ENCODE data around the gene SH3RF1. TPM values are rescaled to one million over a fixed set of nuclear protein-coding genes. Genes with fewer than 3 reads are reported as not detected.

SH3RF1 gene
- total and polyA plus RNA-seq, 2 of the 13 experiments (the other 11 are each of a cell fraction or from before 2014, with no cell fraction given) = 3.1 to 3.2 TPM

DNA sequence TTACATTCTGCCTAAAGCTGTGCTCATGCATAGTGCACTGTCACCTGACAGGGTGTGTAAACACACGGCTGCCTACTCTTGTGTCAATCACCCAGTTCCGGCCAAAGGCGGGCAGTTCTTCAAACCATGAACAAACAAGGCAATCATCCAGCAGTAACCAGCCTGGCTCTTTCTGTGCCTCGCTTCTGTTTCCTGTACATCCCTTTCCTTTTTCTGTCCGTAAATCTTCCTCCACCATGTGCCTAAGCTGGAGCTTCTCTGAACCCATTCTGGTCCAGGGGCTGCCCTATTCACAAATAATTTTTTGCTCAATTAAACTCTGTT, 199.9 kb downstream of the SH3RF1 start (continued):
- TF ChIP-seq ZFP1 (CRISPR knock-in tag; IDR thresholded peaks at IDR 0.05) (0 out of 2 replicates have a peak, but pooled peaks have one; percentile 48), ZNF3 (CRISPR knock-in tag; IDR thresholded peaks at IDR 0.05) (no peak), ZMYM2 (CRISPR knock-in tag; IDR thresholded peaks at IDR 0.05) (peak; percentile 79), PHF21A (CRISPR knock-in tag; IDR thresholded peaks at IDR 0.05) (0 out of 2 replicates have a peak, but pooled peaks have one; percentile 30), ZMYM3 (CRISPR knock-in tag; IDR thresholded peaks at IDR 0.05) (no peak; the same call in 1 of the 2 replicates), TEAD2 (CRISPR knock-in tag; IDR thresholded peaks at IDR 0.05) (no peak), CEBPG (CRISPR knock-in tag; IDR thresholded peaks at IDR 0.05) (peak; percentile 64), PRMT3 (CRISPR knock-in tag; IDR thresholded peaks at IDR 0.05; ENCODE audit: borderline replicate concordance, low read depth) (no peak), KAT8 (CRISPR knock-in tag; IDR thresholded peaks at IDR 0.05) (peak; percentile 73; the same call in 1 of the 2 replicates), U2AF2 (IDR thresholded peaks at IDR 0.05; ENCODE audit: low read depth, low read length) (0 out of 2 replicates have a peak, but pooled peaks have one; percentile 61), MTA1 (CRISPR knock-in tag; IDR thresholded peaks at IDR 0.05; ENCODE audit: borderline replicate concordance) (peak; percentile 25; the same call in 1 of the 2 replicates), TEAD3 (CRISPR knock-in tag; optimal IDR thresholded peaks at IDR 0.05; ENCODE audit: borderline replicate concordance) (peak; percentile 87), FOXK2 (IDR thresholded peaks at IDR 0.05) (peak; percentile 41; the same call in 1 of the 2 replicates), ZSCAN29 (CRISPR knock-in tag; conservative IDR thresholded peaks at IDR 0.05) (no peak), ZNF550 (CRISPR knock-in tag; IDR thresholded peaks at IDR 0.05; ENCODE audit: borderline replicate concordance) (no peak), ZNF33B (CRISPR knock-in tag; IDR thresholded peaks at IDR 0.05) (no peak), TCF12 (IDR thresholded peaks at IDR 0.05) (no peak), TCF12 (CRISPR knock-in tag; IDR thresholded peaks at IDR 0.05) (no peak), ZNF746 (CRISPR knock-in tag; IDR thresholded peaks at IDR 0.05) (no peak), SIX1 (CRISPR knock-in tag; IDR thresholded peaks at IDR 0.05; ENCODE audit: borderline replicate concordance) (peak; percentile 36; the same call in 1 of the 2 replicates), AGO2 (optimal IDR thresholded peaks at IDR 0.05; ENCODE audit: low read depth, low read length) (no peak), ADNP (CRISPR knock-in tag; IDR thresholded peaks at IDR 0.05) (no peak), ZNF274 (CRISPR knock-in tag; IDR thresholded peaks at IDR 0.05) (no peak), PHB2 (IDR thresholded peaks at IDR 0.05; ENCODE audit: partially characterized antibody) (no peak), ZNF879 (CRISPR knock-in tag; IDR thresholded peaks at IDR 0.05) (no peak), SP5 (CRISPR knock-in tag; IDR thresholded peaks at IDR 0.05; ENCODE audit: borderline replicate concordance, low read depth) (peak; percentile 79), PLRG1 (conservative IDR thresholded peaks at IDR 0.05) (no peak), FOXO1 (CRISPR knock-in tag; IDR thresholded peaks at IDR 0.05) (peak; percentile 78)
- TF ChIP-seq, protein P1, sequence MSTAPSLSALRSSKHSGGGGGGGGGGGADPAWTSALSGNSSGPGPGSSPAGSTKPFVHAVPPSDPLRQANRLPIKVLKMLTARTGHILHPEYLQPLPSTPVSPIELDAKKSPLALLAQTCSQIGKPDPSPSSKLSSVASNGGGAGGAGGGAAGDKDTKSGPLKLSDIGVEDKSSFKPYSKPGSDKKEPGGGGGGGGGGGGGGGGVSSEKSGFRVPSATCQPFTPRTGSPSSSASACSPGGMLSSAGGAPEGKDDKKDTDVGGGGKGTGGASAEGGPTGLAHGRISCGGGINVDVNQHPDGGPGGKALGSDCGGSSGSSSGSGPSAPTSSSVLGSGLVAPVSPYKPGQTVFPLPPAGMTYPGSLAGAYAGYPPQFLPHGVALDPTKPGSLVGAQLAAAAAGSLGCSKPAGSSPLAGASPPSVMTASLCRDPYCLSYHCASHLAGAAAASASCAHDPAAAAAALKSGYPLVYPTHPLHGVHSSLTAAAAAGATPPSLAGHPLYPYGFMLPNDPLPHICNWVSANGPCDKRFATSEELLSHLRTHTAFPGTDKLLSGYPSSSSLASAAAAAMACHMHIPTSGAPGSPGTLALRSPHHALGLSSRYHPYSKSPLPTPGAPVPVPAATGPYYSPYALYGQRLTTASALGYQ (CRISPR knock-in tag; IDR thresholded peaks at IDR 0.05) = peak; percentile 69; the same call in 1 of the 2 replicates
- TF ChIP-seq, protein P2, sequence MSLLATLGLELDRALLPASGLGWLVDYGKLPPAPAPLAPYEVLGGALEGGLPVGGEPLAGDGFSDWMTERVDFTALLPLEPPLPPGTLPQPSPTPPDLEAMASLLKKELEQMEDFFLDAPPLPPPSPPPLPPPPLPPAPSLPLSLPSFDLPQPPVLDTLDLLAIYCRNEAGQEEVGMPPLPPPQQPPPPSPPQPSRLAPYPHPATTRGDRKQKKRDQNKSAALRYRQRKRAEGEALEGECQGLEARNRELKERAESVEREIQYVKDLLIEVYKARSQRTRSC (CRISPR knock-in tag; IDR thresholded peaks at IDR 0.05; ENCODE audit: low read depth) = no peak
- TF ChIP-seq, protein P3, sequence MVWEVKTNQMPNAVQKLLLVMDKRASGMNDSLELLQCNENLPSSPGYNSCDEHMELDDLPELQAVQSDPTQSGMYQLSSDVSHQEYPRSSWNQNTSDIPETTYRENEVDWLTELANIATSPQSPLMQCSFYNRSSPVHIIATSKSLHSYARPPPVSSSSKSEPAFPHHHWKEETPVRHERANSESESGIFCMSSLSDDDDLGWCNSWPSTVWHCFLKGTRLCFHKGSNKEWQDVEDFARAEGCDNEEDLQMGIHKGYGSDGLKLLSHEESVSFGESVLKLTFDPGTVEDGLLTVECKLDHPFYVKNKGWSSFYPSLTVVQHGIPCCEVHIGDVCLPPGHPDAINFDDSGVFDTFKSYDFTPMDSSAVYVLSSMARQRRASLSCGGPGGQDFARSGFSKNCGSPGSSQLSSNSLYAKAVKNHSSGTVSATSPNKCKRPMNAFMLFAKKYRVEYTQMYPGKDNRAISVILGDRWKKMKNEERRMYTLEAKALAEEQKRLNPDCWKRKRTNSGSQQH (CRISPR knock-in tag; IDR thresholded peaks at IDR 0.05; ENCODE audit: low read depth) = no peak
- TF ChIP-seq, protein P4, sequence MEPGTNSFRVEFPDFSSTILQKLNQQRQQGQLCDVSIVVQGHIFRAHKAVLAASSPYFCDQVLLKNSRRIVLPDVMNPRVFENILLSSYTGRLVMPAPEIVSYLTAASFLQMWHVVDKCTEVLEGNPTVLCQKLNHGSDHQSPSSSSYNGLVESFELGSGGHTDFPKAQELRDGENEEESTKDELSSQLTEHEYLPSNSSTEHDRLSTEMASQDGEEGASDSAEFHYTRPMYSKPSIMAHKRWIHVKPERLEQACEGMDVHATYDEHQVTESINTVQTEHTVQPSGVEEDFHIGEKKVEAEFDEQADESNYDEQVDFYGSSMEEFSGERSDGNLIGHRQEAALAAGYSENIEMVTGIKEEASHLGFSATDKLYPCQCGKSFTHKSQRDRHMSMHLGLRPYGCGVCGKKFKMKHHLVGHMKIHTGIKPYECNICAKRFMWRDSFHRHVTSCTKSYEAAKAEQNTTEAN (CRISPR knock-in tag; conservative IDR thresholded peaks at IDR 0.05) = peak; percentile 90

All from HepG2 (cell line).